IPS-20b (cell line): ENCODE data around the gene WDR70.
"Not testable (repeated sequence)": the region's sequence is repeated elsewhere in the genome, so short reads cannot be mapped to it uniquely, and the experiment has no call there.

ENCODE experiments used
- H3K27ac ChIP-seq: one replicate; pipeline ENCODE4 v1.5.1; 2013; ENCODE audit warnings: low read length
- H3K27me3 ChIP-seq: 2 replicates; pipeline ENCODE4 v1.6.1; 2013; ENCODE audit warnings: mild to moderate bottlenecking, low read length, inconsistent platforms; ENCODE audit not compliant: insufficient read depth
- H3K36me3 ChIP-seq: 2 replicates; pipeline ENCODE4 v1.6.1; 2013; ENCODE audit warnings: low read depth, mild to moderate bottlenecking, inconsistent platforms, low read length, moderate library complexity; ENCODE audit not compliant: insufficient read depth
- H3K4me1 ChIP-seq: 2 replicates; pipeline ENCODE4 v1.6.1; 2013; ENCODE audit warnings: mild to moderate bottlenecking, control low read depth, inconsistent platforms, low read length, moderate library complexity; ENCODE audit not compliant: insufficient read depth
- H3K4me3 ChIP-seq: 2 replicates; pipeline ENCODE4 v1.5.1; 2013; ENCODE audit warnings: mild to moderate bottlenecking, low read length, inconsistent platforms
- H3K9ac ChIP-seq: 2 replicates; pipeline ENCODE4 v1.6.1; 2013; ENCODE audit warnings: low read depth, mild to moderate bottlenecking, inconsistent platforms, low read length, moderate library complexity
- H3K9me3 ChIP-seq: 2 replicates; pipeline ENCODE4 v1.6.1; 2013; ENCODE audit warnings: mild to moderate bottlenecking, low read depth, low read length, inconsistent platforms; ENCODE audit not compliant: insufficient read depth

WDR70 gene

DNA sequence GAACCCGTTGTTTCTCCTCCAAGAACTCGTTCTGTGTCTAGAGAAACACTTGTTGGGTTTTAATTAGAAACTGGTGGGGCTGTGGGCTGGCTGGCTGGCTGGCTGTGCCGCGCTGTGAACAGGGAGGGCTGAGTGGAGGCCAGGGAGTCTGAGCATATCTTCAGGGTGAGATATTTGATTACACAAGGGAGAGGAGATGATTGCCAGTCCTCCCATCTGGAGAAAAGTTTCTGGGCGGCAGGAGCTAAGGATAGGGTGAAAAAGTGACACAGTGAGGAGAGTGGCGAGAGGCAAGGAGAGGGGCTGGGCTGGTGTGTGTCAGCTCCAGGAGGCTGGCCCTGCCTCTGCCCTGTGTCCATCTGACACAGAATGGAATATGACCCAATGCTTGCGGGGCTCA lies 397.7 kb downstream of the WDR70 start:
- Histone ChIP-seq H3K4me3 (no peak overlapping the region), H3K27me3 (no peaks in the 10 kb centered on the region), H3K4me1 (no peaks in the 10 kb centered on the region), H3K9me3 (peaks cover 10% of the 10 kb centered on the region), H3K27ac (no peak overlapping the region), H3K36me3 (no peaks in the 10 kb centered on the region), H3K9ac (no peak overlapping the region)

- no peaks in the 10 kb centered on the region for H3K4me1 ChIP-seq
- H3K4me3 ChIP-seq = no peak overlapping the region
- no peaks in the 10 kb centered on the region for H3K27me3 ChIP-seq
- no peak overlapping the region for H3K9ac ChIP-seq
- peaks cover 10% of the 10 kb centered on the region for H3K9me3 ChIP-seq
- H3K36me3 ChIP-seq = no peaks in the 10 kb centered on the region
- no peak overlapping the region for H3K27ac ChIP-seq
These were observed 398.5 kb downstream of the WDR70 start for GRCh38 chr5:37777432-37778130.

DNA sequence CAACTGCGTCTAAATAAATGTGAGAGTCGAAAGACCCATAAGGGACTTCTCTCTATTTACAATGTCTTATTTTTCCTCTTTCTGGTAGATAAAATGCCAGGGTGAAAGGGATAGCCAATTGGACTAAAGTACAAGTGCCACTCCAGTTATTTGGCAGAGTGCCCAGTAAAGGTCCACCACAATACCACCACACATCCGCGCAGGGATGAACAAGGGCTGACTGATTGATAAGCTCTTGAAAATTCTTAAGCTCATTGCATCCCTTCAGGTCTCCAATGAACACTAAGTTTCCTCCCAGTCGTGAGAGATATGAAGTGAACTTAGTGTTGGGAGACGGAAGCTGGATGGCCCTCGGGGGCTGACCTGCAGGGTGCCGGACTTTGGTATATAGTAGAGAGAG lies 402.3 kb downstream of the WDR70 start:
- H3K36me3 ChIP-seq, H3K4me3 ChIP-seq, H3K9me3 ChIP-seq, H3K9ac ChIP-seq, H3K27me3 ChIP-seq, H3K4me1 ChIP-seq, H3K27ac ChIP-seq: not testable (repeated sequence)

DNA sequence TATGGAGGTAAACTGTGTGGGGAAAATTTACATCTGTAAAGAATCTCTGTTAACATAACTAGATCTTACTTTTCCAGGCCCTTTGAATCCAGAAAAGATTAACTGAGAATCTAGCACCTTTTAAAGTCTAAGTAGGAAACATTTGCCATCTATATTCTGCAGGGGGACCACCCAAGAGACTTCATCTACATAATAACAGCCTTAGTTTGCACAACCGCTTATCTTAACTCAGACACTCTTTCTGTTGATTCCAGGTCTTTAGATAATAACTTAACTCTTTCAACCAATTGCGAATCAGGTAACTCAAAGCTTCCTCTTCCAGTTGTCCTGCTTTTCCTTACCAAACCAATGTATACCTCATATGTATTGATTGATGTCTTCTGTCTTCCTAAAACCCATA lies 407.3 kb downstream of the WDR70 start:
- Histone ChIP-seq H3K4me1 (no peaks in the 10 kb centered on the region; the same call in none of the 2 replicates), H3K9me3 (no peaks in the 10 kb centered on the region; the same call in 1 of the 2 replicates), H3K9ac (no peak overlapping the region), H3K27me3 (no peaks in the 10 kb centered on the region), H3K36me3 (no peaks in the 10 kb centered on the region), H3K4me3 (no peak overlapping the region), H3K27ac (no peak overlapping the region)

GRCh38 chr5:37786862-37787519 lies 407.9 kb downstream of the WDR70 start:
- Histone ChIP-seq H3K27me3 (no peaks in the 10 kb centered on the region), H3K9me3 (no peaks in the 10 kb centered on the region; the same call in 1 of the 2 replicates), H3K36me3 (no peaks in the 10 kb centered on the region), H3K4me1 (no peaks in the 10 kb centered on the region; the same call in none of the 2 replicates), H3K4me3 (no peak overlapping the region), H3K9ac (no peak overlapping the region), H3K27ac (no peak overlapping the region)

GRCh38 chr5:37787742-37788141 lies 408.6 kb downstream of the WDR70 start:
- Histone ChIP-seq H3K9ac (no peak overlapping the region), H3K36me3 (no peaks in the 10 kb centered on the region), H3K4me1 (no peaks in the 10 kb centered on the region; the same call in none of the 2 replicates), H3K27me3 (no peaks in the 10 kb centered on the region), H3K27ac (no peak overlapping the region), H3K9me3 (peaks cover 6% of the 10 kb centered on the region), H3K4me3 (no peak overlapping the region)

DNA sequence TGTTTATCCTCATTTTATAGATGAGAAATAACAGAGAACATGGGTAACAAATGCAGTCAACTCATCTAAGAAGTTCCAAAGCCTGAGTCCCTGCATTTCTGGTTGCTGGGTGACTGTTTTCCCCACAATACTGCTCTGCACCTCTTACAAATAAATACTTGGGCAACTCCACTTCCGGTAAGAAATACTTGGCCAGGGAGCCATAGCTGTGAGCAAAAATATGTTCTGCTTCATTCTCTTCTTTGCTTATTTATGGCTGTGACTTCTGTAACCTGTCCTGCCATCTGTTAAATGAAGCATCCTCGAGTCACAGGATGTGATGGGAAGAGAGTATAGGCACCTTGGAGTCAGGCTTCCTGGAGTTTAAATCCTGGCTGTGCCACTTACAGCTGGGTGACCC lies 410.9 kb downstream of the WDR70 start:
- H3K4me3 ChIP-seq = no peak overlapping the region
- no peaks in the 10 kb centered on the region for H3K27me3 ChIP-seq
- H3K9ac ChIP-seq = no peak overlapping the region
- H3K27ac ChIP-seq = no peak overlapping the region
- H3K4me1 ChIP-seq = no peaks in the 10 kb centered on the region; the same call in none of the 2 replicates
- no peaks in the 10 kb centered on the region for H3K36me3 ChIP-seq
- H3K9me3 ChIP-seq = peaks cover 20% of the 10 kb centered on the region; the same call in 1 of the 2 replicates

- no peaks in the 10 kb centered on the region for H3K36me3 ChIP-seq
- no peak overlapping the region for H3K9ac ChIP-seq
- H3K4me3 ChIP-seq = no peak overlapping the region
- no peak overlapping the region for H3K27ac ChIP-seq
- no peaks in the 10 kb centered on the region; the same call in none of the 2 replicates for H3K4me1 ChIP-seq
- peaks cover 23% of the 10 kb centered on the region; the same call in 1 of the 2 replicates for H3K9me3 ChIP-seq
- H3K27me3 ChIP-seq = no peaks in the 10 kb centered on the region
These were observed 412.2 kb downstream of the WDR70 start for GRCh38 chr5:37791321-37791720.

GRCh38 chr5:37792975-37793631 lies 414.0 kb downstream of the WDR70 start:
- Histone ChIP-seq H3K9me3 (peaks cover 23% of the 10 kb centered on the region), H3K9ac (no peak overlapping the region), H3K27ac (no peak overlapping the region), H3K4me1 (no peaks in the 10 kb centered on the region), H3K36me3 (no peaks in the 10 kb centered on the region), H3K27me3 (no peaks in the 10 kb centered on the region), H3K4me3 (no peak overlapping the region)

GRCh38 chr5:37795292-37795691 lies 416.2 kb downstream of the WDR70 start:
- peaks cover 23% of the 10 kb centered on the region for H3K9me3 ChIP-seq
- not testable (repeated sequence) for H3K36me3 ChIP-seq, H3K4me3 ChIP-seq, H3K27me3 ChIP-seq, H3K4me1 ChIP-seq, H3K27ac ChIP-seq, H3K9ac ChIP-seq

- not testable (repeated sequence) for H3K27ac ChIP-seq, H3K9ac ChIP-seq, H3K27me3 ChIP-seq, H3K36me3 ChIP-seq, H3K4me1 ChIP-seq, H3K4me3 ChIP-seq
- peaks cover 23% of the 10 kb centered on the region for H3K9me3 ChIP-seq
These were observed 417.3 kb downstream of the WDR70 start for GRCh38 chr5:37796435-37796834.
